Measurements from ENCODE around the gene GRK5.
A peak's percentile ranks its signal among the peaks of the same experiment; 100 is the strongest.

The GRK5 gene

GRCh38 chr10:119445935-119446317 is 238.6 kb downstream of the GRK5 start:
- no peak for DNase-seq

GRCh38 chr10:119446441-119447277 is 239.3 kb downstream of the GRK5 start:
- DNase-seq, result no peak

GRCh38 chr10:119447421-119447820 is 240.1 kb downstream of the GRK5 start:
- no peak for DNase-seq

GRCh38 chr10:119447823-119448546 is 240.6 kb downstream of the GRK5 start:
- peak; percentile 4 for DNase-seq

- DNase-seq, result no peak
These were observed 241.5 kb downstream of the GRK5 start for GRCh38 chr10:119448628-119449584.

- DNase-seq, result peak; percentile 89
These were observed 242.5 kb downstream of the GRK5 start for GRCh38 chr10:119449760-119450461.

- peak; percentile 27 for DNase-seq
These were observed 243.4 kb downstream of the GRK5 start for GRCh38 chr10:119450606-119451299.

GRCh38 chr10:119451300-119451896 is 244.0 kb downstream of the GRK5 start:
- no peak for DNase-seq

- DNase-seq, result no peak
These were observed 245.0 kb downstream of the GRK5 start for GRCh38 chr10:119452396-119452795.

GRCh38 chr10:119453313-119453712 is 245.9 kb downstream of the GRK5 start:
- DNase-seq, result no peak

GRCh38 chr10:119454316-119454715 is 246.9 kb downstream of the GRK5 start:
- DNase-seq, result no peak

GRCh38 chr10:119454990-119455389 is 247.6 kb downstream of the GRK5 start:
- DNase-seq, result no peak

- DNase-seq, result no peak
These were observed 248.5 kb downstream of the GRK5 start for GRCh38 chr10:119455609-119456434.

GRCh38 chr10:119456435-119456810 is 249.1 kb downstream of the GRK5 start:
- no peak for DNase-seq

- DNase-seq, result no peak
These were observed 250.8 kb downstream of the GRK5 start for GRCh38 chr10:119457966-119458766.

GRCh38 chr10:119459681-119460340 is 252.4 kb downstream of the GRK5 start:
- no peak for DNase-seq

GRCh38 chr10:119460369-119461195 is 253.2 kb downstream of the GRK5 start:
- DNase-seq, result no peak

- DNase-seq, result no peak
These were observed 254.0 kb downstream of the GRK5 start for GRCh38 chr10:119461380-119461779.
